ENCODE results near the gene IGFLR1.

Gene IGFLR1

GRCh38 chr19:35702223-35703012 is 39.8 kb downstream of the IGFLR1 start:
- ChIA-PET POLR2A (interaction anchor here (0.8 to 2.4 kb wide), 9 partner anchors 9 to 59 kb away, joined by 3 to 15 read pairs (median 5); partner anchors contain the start of genes HSPB6, LIN37, PSENEN and U2AF1L4), CTCF (interaction anchor here (0.6 to 1.4 kb wide), 4 partner anchors 8 to 118 kb away, joined by 3 to 5 read pairs (median 4); no protein-coding TSS in a partner anchor)
- no peak for TF ChIP-seq SP1 (IDR thresholded peaks at IDR 0.05)
- no peak; the same call in 1 of the 2 replicates for TF ChIP-seq LEF1 (IDR thresholded peaks at IDR 0.05; ENCODE audit: borderline replicate concordance)
- no peak for TF ChIP-seq ELF4 (IDR thresholded peaks at IDR 0.05)
- no peak for TF ChIP-seq FOXA1 (IDR thresholded peaks at IDR 0.05)
- TF ChIP-seq CTBP1 (IDR thresholded peaks at IDR 0.05; ENCODE audit: borderline replicate concordance), result no peak
- TF ChIP-seq, protein P1, sequence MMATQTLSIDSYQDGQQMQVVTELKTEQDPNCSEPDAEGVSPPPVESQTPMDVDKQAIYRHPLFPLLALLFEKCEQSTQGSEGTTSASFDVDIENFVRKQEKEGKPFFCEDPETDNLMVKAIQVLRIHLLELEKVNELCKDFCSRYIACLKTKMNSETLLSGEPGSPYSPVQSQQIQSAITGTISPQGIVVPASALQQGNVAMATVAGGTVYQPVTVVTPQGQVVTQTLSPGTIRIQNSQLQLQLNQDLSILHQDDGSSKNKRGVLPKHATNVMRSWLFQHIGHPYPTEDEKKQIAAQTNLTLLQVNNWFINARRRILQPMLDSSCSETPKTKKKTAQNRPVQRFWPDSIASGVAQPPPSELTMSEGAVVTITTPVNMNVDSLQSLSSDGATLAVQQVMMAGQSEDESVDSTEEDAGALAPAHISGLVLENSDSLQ (IDR thresholded peaks at IDR 0.05), result peak; percentile 100
- 0 out of 2 replicates have a peak, but pooled peaks have one; percentile 38 for TF ChIP-seq ZNF384 (IDR thresholded peaks at IDR 0.05)
- no peak for TF ChIP-seq BHLHE40 (IDR thresholded peaks at IDR 0.05; ENCODE audit: borderline replicate concordance)
- TF ChIP-seq HDGF (IDR thresholded peaks at IDR 0.05; ENCODE audit: borderline replicate concordance), result no peak
- peak; percentile 70 for TF ChIP-seq L3MBTL2 (conservative IDR thresholded peaks at IDR 0.05)
- no peak for TF ChIP-seq SUZ12 (IDR thresholded peaks at IDR 0.05)
- TF ChIP-seq NFRKB (IDR thresholded peaks at IDR 0.05), result no peak
- no peak for TF ChIP-seq FOXM1 (IDR thresholded peaks at IDR 0.05; ENCODE audit: borderline replicate concordance)
- TF ChIP-seq FOXK2 (IDR thresholded peaks at IDR 0.05), result no peak
- TF ChIP-seq ARNT (IDR thresholded peaks at IDR 0.05), result no peak
- no peak for TF ChIP-seq TARDBP (IDR thresholded peaks at IDR 0.05)
- DNase-seq (ENCODE audit: extremely low spot score), result peak; percentile 94

DNA sequence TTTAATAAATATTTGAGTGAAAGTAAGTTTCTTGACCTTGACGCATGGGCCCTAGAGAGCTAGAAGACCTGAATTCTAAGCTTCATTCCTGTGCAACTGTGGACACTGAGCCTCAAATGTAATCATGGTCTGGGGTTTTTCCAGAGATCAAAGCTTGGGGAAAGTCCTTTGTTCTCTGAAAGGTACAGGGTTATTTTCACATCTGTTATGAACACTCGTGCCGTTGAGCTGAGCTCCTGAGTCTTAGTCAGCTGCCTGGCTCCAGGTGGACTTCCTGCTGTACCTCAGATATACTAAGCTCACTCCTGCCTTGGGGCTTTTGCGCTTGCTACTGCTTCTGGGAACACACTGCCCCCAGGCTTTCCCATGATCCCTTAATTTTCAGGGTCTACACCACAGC is 45.4 kb downstream of the IGFLR1 start:
- DNase-seq (ENCODE audit: extremely low spot score), result no peak
- ChIA-PET CTCF (interaction anchor here (0.6 kb wide), 1 partner anchor 12 kb away, joined by 4 read pairs; no protein-coding TSS in a partner anchor), POLR2A (interaction anchor here (1.3 to 1.4 kb wide), 2 partner anchors 51 to 186 kb away, joined by 4 read pairs; partner anchors contain the start of gene LIN37)
- TF ChIP-seq FOXK2 (IDR thresholded peaks at IDR 0.05) (no peak), SUZ12 (IDR thresholded peaks at IDR 0.05) (no peak), FOXM1 (IDR thresholded peaks at IDR 0.05; ENCODE audit: borderline replicate concordance) (no peak), ZNF384 (IDR thresholded peaks at IDR 0.05) (no peak), ARNT (IDR thresholded peaks at IDR 0.05) (no peak)
- TF ChIP-seq, protein P1 (IDR thresholded peaks at IDR 0.05), result no peak

DNA sequence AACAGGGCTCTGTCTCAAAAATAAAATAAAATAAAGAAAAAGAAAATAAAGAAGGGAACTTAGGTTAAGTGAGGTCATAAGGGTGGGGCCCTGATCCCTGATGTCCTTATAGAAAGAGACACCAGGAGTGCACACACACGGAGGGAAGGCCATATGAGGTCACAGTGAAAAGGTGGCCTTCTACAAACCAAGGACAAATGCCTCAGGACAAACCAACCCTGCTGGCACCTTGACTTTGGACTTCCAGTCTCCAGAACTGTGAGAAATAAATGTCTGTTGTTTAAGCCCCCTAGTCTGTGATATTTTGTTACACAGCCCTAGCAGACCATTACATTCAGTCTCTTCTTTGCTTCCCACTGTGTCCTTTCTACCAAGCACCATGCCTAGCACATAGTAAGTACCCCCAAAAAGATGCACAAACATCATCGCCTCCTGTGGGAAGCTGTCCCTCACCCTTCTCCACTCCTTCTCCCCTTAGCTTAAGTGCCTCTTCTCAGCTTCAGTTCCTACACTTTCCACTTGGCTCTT is 46.3 kb downstream of the IGFLR1 start:
- no peak for DNase-seq (ENCODE audit: extremely low spot score)
- CTCF ChIA-PET, result no interaction called here
- POLR2A ChIA-PET, result interaction anchor here (0.8 to 1.4 kb wide), 3 partner anchors 52 to 185 kb away, joined by 4 read pairs; partner anchors contain the start of gene LIN37
- TF ChIP-seq ZNF384 (IDR thresholded peaks at IDR 0.05) (no peak), ELF4 (IDR thresholded peaks at IDR 0.05) (no peak), SUZ12 (IDR thresholded peaks at IDR 0.05) (no peak), ARNT (IDR thresholded peaks at IDR 0.05) (no peak), CTBP1 (IDR thresholded peaks at IDR 0.05; ENCODE audit: borderline replicate concordance) (no peak), NFRKB (IDR thresholded peaks at IDR 0.05) (no peak), L3MBTL2 (conservative IDR thresholded peaks at IDR 0.05) (no peak), HDGF (IDR thresholded peaks at IDR 0.05; ENCODE audit: borderline replicate concordance) (no peak), SP1 (IDR thresholded peaks at IDR 0.05) (no peak), LEF1 (IDR thresholded peaks at IDR 0.05; ENCODE audit: borderline replicate concordance) (no peak), FOXK2 (IDR thresholded peaks at IDR 0.05) (no peak), FOXM1 (IDR thresholded peaks at IDR 0.05; ENCODE audit: borderline replicate concordance) (no peak), FOXA1 (IDR thresholded peaks at IDR 0.05) (no peak), BHLHE40 (IDR thresholded peaks at IDR 0.05; ENCODE audit: borderline replicate concordance) (no peak), TARDBP (IDR thresholded peaks at IDR 0.05) (no peak)
- TF ChIP-seq, protein P1 (IDR thresholded peaks at IDR 0.05), result no peak

DNA sequence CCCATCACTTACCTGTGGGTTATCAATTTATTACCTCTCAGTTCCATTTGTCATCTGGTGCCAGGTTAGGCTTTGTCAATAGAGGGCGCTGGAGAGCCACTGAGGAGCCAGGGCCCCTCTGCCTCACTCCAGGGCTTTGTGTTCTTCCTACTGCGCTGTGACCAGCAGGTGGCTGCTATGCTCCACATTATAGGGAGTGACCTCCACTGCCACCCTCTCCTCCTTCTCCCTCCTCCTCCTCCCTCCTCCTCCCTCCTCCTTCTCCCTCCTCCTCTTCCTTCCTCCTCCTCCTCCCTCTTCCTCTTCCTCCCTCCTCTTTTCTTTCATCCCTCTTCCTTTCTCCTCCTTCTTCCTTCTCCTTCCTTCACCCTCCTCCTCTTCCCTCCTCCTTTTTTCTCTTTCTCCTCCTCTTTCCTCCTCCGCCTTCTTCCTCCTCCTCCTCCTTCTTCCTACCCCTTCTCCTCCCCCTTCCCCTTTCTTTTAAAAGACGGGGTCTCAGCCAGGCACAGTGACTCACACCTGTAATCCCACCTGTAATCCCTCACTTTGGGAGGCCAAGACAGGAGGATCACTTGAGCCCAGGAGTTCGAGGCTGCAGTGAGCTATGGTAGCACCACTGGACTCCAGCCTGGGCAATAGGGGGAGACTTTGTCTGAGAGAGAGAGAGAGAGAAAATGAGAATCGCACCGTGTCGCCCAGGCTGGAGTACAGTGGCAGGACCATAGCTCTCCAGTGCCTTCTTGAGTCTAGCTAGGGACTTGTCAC is 48.2 kb downstream of the IGFLR1 start:
- TF ChIP-seq SUZ12 (IDR thresholded peaks at IDR 0.05), result no peak
- TF ChIP-seq, protein P1 (IDR thresholded peaks at IDR 0.05), result peak; percentile 66
- ChIA-PET POLR2A (interaction anchor here (0.8 to 1.7 kb wide), 2 partner anchors 50 to 51 kb away, joined by 3 to 5 read pairs; partner anchors contain the start of genes PSENEN and U2AF1L4), CTCF (interaction anchor here (0.6 to 1.0 kb wide), 6 partner anchors 9 to 245 kb away, joined by 3 to 5 read pairs (median 3); partner anchors contain the start of genes ATP4A and PSENEN)
- peak; percentile 87 for DNase-seq (ENCODE audit: extremely low spot score)

DNA sequence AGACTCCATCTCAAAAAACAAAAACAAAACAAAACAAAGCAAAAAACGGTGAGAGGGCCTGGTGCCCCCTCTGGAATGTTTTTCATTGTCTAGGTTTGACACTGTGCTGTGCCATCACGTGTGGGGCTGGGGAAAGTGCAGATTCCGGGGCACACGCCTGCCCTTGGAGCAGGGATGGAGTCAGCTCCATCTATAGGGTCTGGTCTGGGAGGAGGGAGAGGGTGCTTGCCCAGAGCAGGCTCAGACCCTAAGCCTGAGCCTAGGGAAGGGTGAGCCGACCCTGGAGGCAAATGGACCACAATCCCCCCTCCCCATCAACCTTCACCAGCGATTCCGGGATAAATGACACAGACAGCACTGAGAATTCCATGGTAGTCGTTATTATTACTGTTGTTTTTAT is 48.8 kb downstream of the IGFLR1 start:
- TF ChIP-seq HDGF (IDR thresholded peaks at IDR 0.05; ENCODE audit: borderline replicate concordance) (no peak), NFRKB (IDR thresholded peaks at IDR 0.05) (no peak), CTBP1 (IDR thresholded peaks at IDR 0.05; ENCODE audit: borderline replicate concordance) (no peak), ARNT (IDR thresholded peaks at IDR 0.05) (no peak), ELF4 (IDR thresholded peaks at IDR 0.05) (no peak), LEF1 (IDR thresholded peaks at IDR 0.05; ENCODE audit: borderline replicate concordance) (no peak), SUZ12 (IDR thresholded peaks at IDR 0.05) (no peak), BHLHE40 (IDR thresholded peaks at IDR 0.05; ENCODE audit: borderline replicate concordance) (no peak), L3MBTL2 (conservative IDR thresholded peaks at IDR 0.05) (no peak), SP1 (IDR thresholded peaks at IDR 0.05) (no peak), TARDBP (IDR thresholded peaks at IDR 0.05) (no peak), FOXK2 (IDR thresholded peaks at IDR 0.05) (no peak), FOXA1 (IDR thresholded peaks at IDR 0.05) (no peak), ZNF384 (IDR thresholded peaks at IDR 0.05) (no peak), FOXM1 (IDR thresholded peaks at IDR 0.05; ENCODE audit: borderline replicate concordance) (no peak)
- TF ChIP-seq, protein P1 (IDR thresholded peaks at IDR 0.05), result no peak
- POLR2A ChIA-PET, result no interaction called here
- DNase-seq (ENCODE audit: extremely low spot score), result no peak
- CTCF ChIA-PET, result interaction anchor here (0.7 kb wide), 1 partner anchor 47 kb away, joined by 3 read pairs; no protein-coding TSS in a partner anchor

Data from HEK293T (cell line).